K562 (cell line): ENCODE data around the gene UQCRC2. TPM values are rescaled to one million over a fixed set of nuclear protein-coding genes. Genes with fewer than 3 reads are reported as not detected.
A peak's percentile ranks its signal among the peaks of the same experiment; 100 is the strongest.

Experiments
- ATAC-seq: fragments of 200-7000 bp; cut with Tn5 transposase; 3 replicates; pipeline ENCODE4 v1.9.1; 2020; ENCODE audit warnings: moderate library complexity
- BruUV-seq: library from RNA; stranded (reverse); fragments of 400-500 nt; replicated peaks from 2 replicates; lab custom pipeline; 2021; lab: Mats Ljungman, UMichigan
- CTCF ChIA-PET: fragments of 300-600 bp; formaldehyde crosslinking; extraction: SDS; loops from one replicate; lab custom pipeline; 2021; ENCODE audit warnings: low intra/inter-chr PET ratio; lab: Yijun Ruan, JAX
- POLR2A ChIA-PET: fragments of 300-600, 350-650 bp; sonication (Branson Sonifier 250); formaldehyde crosslinking; extraction: SDS; loops from one replicate; lab custom pipeline; 2021; ENCODE audit warnings: antibody characterized with exemption, inconsistent platforms; lab: Yijun Ruan, JAX
- DNase-seq, 4 experiments: peaks; one replicate each; pipeline versions ENCODE4 v3.0.0 to v3.0.0-alpha.2; 2011 to 2018; ENCODE audit warnings: low spot score in 3 of 4, mixed read lengths in 3 of 4; ENCODE audit errors: extremely low read depth in 1 of 4
- FAIRE-seq: peaks from 2 replicates; lab custom pipeline; 2011; peaks lifted over from hg19 to GRCh38; lab: Jason Lieb, UNC
- H2AFZ ChIP-seq: 2 replicates; pipeline ENCODE4 v1.6.0; 2011; ENCODE audit warnings: low read depth, low read length, control low read depth, inconsistent platforms
- H3K27ac ChIP-seq: fragments of 200-600 bp; 3 replicates; pipeline ENCODE4 v1.8.0; 2011; ENCODE audit warnings: low read depth, mild to moderate bottlenecking, control low read depth, inconsistent platforms, low read length, moderate library complexity, mixed read lengths; ENCODE audit errors: extremely low read depth
- H3K27me3 ChIP-seq, 2 experiments: fragments of 300-600 bp in 1 of 2; 2 replicates in 1 of 2; 3 replicates in 1 of 2; pipeline versions ENCODE4 v1.6.0 to v1.8.0; 2011; ENCODE audit warnings: inconsistent platforms in 2 of 2, low read length in 2 of 2, mild to moderate bottlenecking in 1 of 2, mixed read lengths in 1 of 2, moderate library complexity in 1 of 2; ENCODE audit not compliant: control insufficient read depth in 2 of 2, insufficient read depth in 2 of 2
- H3K36me3 ChIP-seq: fragments of 300-600 bp; 3 replicates; pipeline ENCODE4 v1.8.0; 2011; ENCODE audit warnings: mild to moderate bottlenecking, low read length, inconsistent platforms; ENCODE audit not compliant: control insufficient read depth, insufficient read depth
- H3K4me1 ChIP-seq, 2 experiments: fragments of 200-600 bp in 1 of 2; replicated peaks in 1 of 2; 2 replicates in 1 of 2; 3 replicates in 1 of 2; pipeline versions ENCODE4 v1.5.1 to v1.8.0; 2011; ENCODE audit warnings: inconsistent platforms in 2 of 2, low read length in 2 of 2, mild to moderate bottlenecking in 1 of 2, mixed read lengths in 1 of 2, moderate library complexity in 1 of 2; ENCODE audit not compliant: control insufficient read depth in 2 of 2, insufficient read depth in 2 of 2
- H3K4me2 ChIP-seq: 2 replicates; pipeline ENCODE4 v1.6.1; 2011; ENCODE audit warnings: low read length, control low read depth, inconsistent platforms, mixed read lengths; ENCODE audit not compliant: insufficient read depth
- H3K4me3 ChIP-seq: fragments of 200-600 bp; sonication (generic), shearing (Covaris generic); 2 replicates; pipeline ENCODE4 v1.5.1; 2016; ENCODE audit warnings: control low read depth, inconsistent platforms
- H3K79me2 ChIP-seq: fragments of 200-600 bp; 3 replicates; pipeline ENCODE4 v1.8.0; 2011; ENCODE audit warnings: low read length, inconsistent platforms; ENCODE audit not compliant: control insufficient read depth, insufficient read depth
- H3K9ac ChIP-seq, 2 experiments: 2 replicates each; pipeline versions ENCODE4 v1.6.0 to v1.6.1; 2011; ENCODE audit warnings: low read depth in 2 of 2, low read length in 2 of 2, control low read depth in 1 of 2, inconsistent platforms in 1 of 2, mild to moderate bottlenecking in 1 of 2, mixed read lengths in 1 of 2; ENCODE audit not compliant: insufficient read depth in 1 of 2
- H3K9me1 ChIP-seq: one replicate; pipeline ENCODE4 v1.6.0; 2011; ENCODE audit warnings: inconsistent platforms, mild to moderate bottlenecking, low read length, moderate library complexity; ENCODE audit not compliant: control insufficient read depth, insufficient read depth
- H3K9me3 ChIP-seq: replicated peaks from 2 replicates; pipeline ENCODE4 v1.5.1; 2011; ENCODE audit warnings: low read depth, low read length, inconsistent platforms; ENCODE audit not compliant: control insufficient read depth, insufficient read depth
- H4K20me1 ChIP-seq: replicated peaks from 2 replicates; pipeline ENCODE4 v1.6.1; 2011; ENCODE audit warnings: low read length, inconsistent platforms, mixed read lengths; ENCODE audit not compliant: control insufficient read depth, insufficient read depth
- ADNP ChIP-seq: fragments of 200-800 bp; sonication (Bioruptor generic); IDR thresholded peaks from 2 replicates; pipeline ENCODE4 v1.6.1; 2016; ENCODE audit warnings: missing genetic modification characterization, missing compliant biosample characterization
- BCL6 ChIP-seq: fragments of 250-450 bp; sonication (Bioruptor Pico); IDR thresholded peaks from 2 replicates; pipeline ENCODE4 v1.4.0; 2020
- BRF1 ChIP-seq: IDR thresholded peaks from 3 replicates; pipeline ENCODE4 v1.6.1; 2011; ENCODE audit warnings: borderline replicate concordance, mild to moderate bottlenecking; ENCODE audit not compliant: insufficient read length; ENCODE audit errors: extremely low read depth
- C11orf30 ChIP-seq: fragments of 450-650 bp; IDR thresholded peaks from 2 replicates; pipeline ENCODE4 v1.6.1; 2016; ENCODE audit warnings: low read depth, mild to moderate bottlenecking
- CBFA2T3 ChIP-seq: fragments of 450-650 bp; IDR thresholded peaks from 2 replicates; pipeline ENCODE4 v1.6.1; 2017
- CBX1 ChIP-seq: sonication (generic); IDR thresholded peaks from 2 replicates; pipeline ENCODE4 v1.6.1; 2016; ENCODE audit warnings: antibody characterized with exemption, low read depth, mild to moderate bottlenecking
- CBX3 ChIP-seq, 2 experiments: IDR thresholded peaks; 1 replicate in 1 of 2; 2 replicates in 1 of 2; pipeline ENCODE4 v1.6.1; 2012; ENCODE audit warnings: inconsistent platforms in 2 of 2, low read length in 2 of 2, borderline replicate concordance in 1 of 2, control low read depth in 1 of 2
- CGGBP1 ChIP-seq: fragments of 250-450 bp; sonication (Bioruptor Pico); IDR thresholded peaks from 2 replicates; pipeline ENCODE4 v1.9.0; 2021; ENCODE audit warnings: mild to moderate bottlenecking
- ETV1 ChIP-seq: fragments of 450-650 bp; conservative IDR thresholded peaks from 2 replicates; pipeline ENCODE4 v1.6.1; 2016; ENCODE audit warnings: missing genetic modification characterization, control low read depth, low read depth, missing compliant biosample characterization
- HEY1 ChIP-seq: fragments of 250-450 bp; sonication (Bioruptor Pico); IDR thresholded peaks from 2 replicates; pipeline ENCODE4 v1.5.0; 2020; ENCODE audit warnings: mild to moderate bottlenecking, moderate library complexity, borderline replicate concordance
- HOXB6 ChIP-seq: fragments of 250-450 bp; sonication (Bioruptor Pico); IDR thresholded peaks from 2 replicates; pipeline ENCODE4 v1.5.1; 2022; ENCODE audit warnings: mild to moderate bottlenecking, borderline replicate concordance
- NCOA1 ChIP-seq: fragments of 450-650 bp; IDR thresholded peaks from 2 replicates; pipeline ENCODE4 v1.6.1; 2016; ENCODE audit warnings: low read depth
- NRF1 ChIP-seq, 2 experiments: fragments of 450-650 bp; IDR thresholded peaks in 1 of 2; conservative IDR thresholded peaks in 1 of 2; 2 replicates each; pipeline ENCODE4 v1.6.1; 2014; ENCODE audit warnings: mild to moderate bottlenecking in 2 of 2
- POLR2B ChIP-seq: fragments of 450-650 bp; IDR thresholded peaks from 2 replicates; pipeline ENCODE4 v1.6.1; 2018; ENCODE audit warnings: low read depth; ENCODE audit not compliant: partially characterized antibody
- POLR2G ChIP-seq: fragments of 200-400 bp; formaldehyde crosslinking; IDR thresholded peaks from 2 replicates; pipeline ENCODE4 v1.6.1; 2017; ENCODE audit warnings: low read depth, mild to moderate bottlenecking, antibody characterized with exemption, low read length, moderate library complexity
- RFX5 ChIP-seq: IDR thresholded peaks from 2 replicates; pipeline ENCODE4 v1.6.1; 2011; ENCODE audit warnings: low read depth, mild to moderate bottlenecking, improper control_type of control experiment, low read length
- RNF2 ChIP-seq: sonication (generic); IDR thresholded peaks from 2 replicates; pipeline ENCODE4 v1.6.1; 2016
- SOX6 ChIP-seq: fragments of 450-650 bp; IDR thresholded peaks from 2 replicates; pipeline ENCODE4 v1.6.1; 2014; ENCODE audit warnings: mild to moderate bottlenecking
- STAT5A ChIP-seq: IDR thresholded peaks from 2 replicates; pipeline ENCODE4 v1.6.1; 2012; ENCODE audit warnings: low read length, inconsistent platforms, borderline replicate concordance
- TAF1 ChIP-seq: IDR thresholded peaks from 2 replicates; pipeline ENCODE4 v1.6.1; 2011; ENCODE audit warnings: mild to moderate bottlenecking, low read length, moderate library complexity; ENCODE audit not compliant: insufficient read depth, control insufficient read depth, severe bottlenecking; ENCODE audit errors: extremely low read depth
- ZBTB43 ChIP-seq: sonication (generic); formaldehyde crosslinking; IDR thresholded peaks from 2 replicates; pipeline ENCODE4 v1.8.0; 2023; ENCODE audit warnings: mild to moderate bottlenecking, missing genetic modification reagents
- ZNF217 ChIP-seq: sonication (generic); formaldehyde crosslinking; IDR thresholded peaks from 2 replicates; pipeline ENCODE4 v1.8.0; 2022; ENCODE audit warnings: mild to moderate bottlenecking, missing genetic modification reagents
- ZSCAN29 ChIP-seq: fragments of 450-650 bp; IDR thresholded peaks from 2 replicates; pipeline ENCODE4 v1.6.1; 2017
- WGBS: fragments of 100-300 bp; shearing (Covaris generic); methylation state at CpG from one replicate; pipeline ENCODE4 v1.1.6; 2016; ENCODE audit warnings: low coverage, mixed read lengths; ENCODE audit not compliant: insufficient coverage; ENCODE audit errors: missing lambda C conversion rate; 5-methylcytosine and 5-hydroxymethylcytosine counted together
- in situ Hi-C: fragments of 300-500 bp; cut with MboI; formaldehyde crosslinking; loops from 4 replicates; pipeline ENCODE4 v1.15.0; 2018; ENCODE audit warnings: inconsistent platforms, mixed read lengths
- intact Hi-C: fragments of 100-400 bp; cut with micrococcal nuclease; formaldehyde crosslinking; loops from 2 replicates; pipeline ENCODE4 v1.14.2; 2022
- polyA plus RNA-seq, 8 experiments: library from polyadenylated mRNA; depleted of rRNA in 4 of 8; stranded (reverse) in 5 of 8; unstranded in 3 of 8; fragments of >200 nt; fragmentation: Nextera tagmentation in 2 of 8; fragmentation: Illumina TruSeq in 1 of 8; extraction: Ambion mirVana in 2 of 8; extraction: Trizol in 1 of 8; gene quantifications; 2 replicates each; pipeline versions ENCODE4 v1.2.1 to v1.2.3, GENCODE V29; 2011 to 2014; ENCODE audit warnings: inconsistent platforms in 1 of 8, missing spikeins in 1 of 8
- total RNA-seq, 7 experiments: library from RNA; depleted of rRNA in 6 of 7; stranded (reverse); fragments of >200 nt in 6 of 7; fragmentation: Illumina TruSeq in 2 of 7; extraction: Trizol in 2 of 7; gene quantifications; 2 replicates each; pipeline versions ENCODE4 v1.2.1 to v1.2.3, GENCODE V29; 2011 to 2021; ENCODE audit warnings: low replicate concordance in 1 of 7

The UQCRC2 gene
- total and polyA plus RNA-seq, 9 of the 15 experiments (the other 6 are each of a cell fraction or from before 2014, with no cell fraction given), result 177 to 516 (median 319) TPM

GRCh38 chr16:21994856-21995465 lies 41.8 kb downstream of the UQCRC2 start:
- no peaks in the 10 kb centered on the region for H3K9me1 ChIP-seq
- in situ Hi-C loops, result loop anchor here (5.0 kb wide), 2 partner anchors 102 to 187 kb away; no protein-coding TSS in a partner anchor
- H3K36me3 ChIP-seq, result no peaks in the 10 kb centered on the region
- H3K9me3 ChIP-seq, result no peaks in the 10 kb centered on the region
- H3K4me3 ChIP-seq, result peak overlapping the region; percentile 17; the same call in 1 of the 2 replicates
- H2AFZ ChIP-seq, result peak overlapping the region; percentile 95
- no peaks in the 10 kb centered on the region for H4K20me1 ChIP-seq
- intact Hi-C loops, result loop anchor here (5.0 kb wide), 1 partner anchor 302 kb away; the partner anchor contains the start of gene POLR3E
- peak overlapping the region; percentile 74 for H3K4me2 ChIP-seq
- ChIA-PET CTCF (no interaction called here), POLR2A (interaction anchor here (0.8 to 1.3 kb wide), 8 partner anchors 10 to 194 kb away, joined by 3 to 6 read pairs (median 3); partner anchors contain the start of gene UQCRC2)
- no peaks in the 10 kb centered on the region; a peak in 1 of 5 replicates for H3K27me3 ChIP-seq
- H3K27ac ChIP-seq, result peak overlapping the region; percentile 70
- peak overlapping the region; percentile 46 to 69; a peak in 3 of 4 replicates for H3K9ac ChIP-seq
- DNase-seq (peak; percentile 39 to 93 (median 53)), FAIRE-seq (peak; percentile 96), ATAC-seq (peak; percentile 98)
- BruUV-seq, result no TSS peak
- whole genome bisulfite sequencing, result 15% methylated on average over 12 of the region's 13 CpGs
- peaks cover 0 to 9% of the 10 kb centered on the region in 2 experiments; a peak in 3 of 5 replicates for H3K4me1 ChIP-seq
- H3K79me2 ChIP-seq, result no peaks in the 10 kb centered on the region
- TF ChIP-seq RFX5 (no peak), ZNF217 (CRISPR knock-in tag) (no peak), HOXB6 (no peak), POLR2B (peak; percentile 74), ETV1 (tag) (peak; percentile 59), RNF2 (peak; percentile 25; the same call in 1 of the 2 replicates), TAF1 (peak; percentile 33), HEY1 (CRISPR knock-in tag) (no peak), ZBTB43 (CRISPR knock-in tag) (no peak), BCL6 (CRISPR knock-in tag) (no peak), CBFA2T3 (no peak), ADNP (tag) (no peak), STAT5A (no peak), NRF1 (conservative IDR thresholded peaks at IDR 0.05 in 1 of 2, IDR thresholded peaks at IDR 0.05 in 1 of 2) (peak; percentile 58 to 61), CGGBP1 (CRISPR knock-in tag) (no peak), ZSCAN29 (no peak), NCOA1 (no peak), SOX6 (peak; percentile 36; the same call in 1 of the 2 replicates), BRF1 (no peak), POLR2G (peak; percentile 46), CBX3 (IDR thresholded peaks at IDR 0.05; ENCODE audit: borderline replicate concordance in 1 of 2, low read length in 2 of 2) (no peak), CBX1 (no peak), C11orf30 (no peak)
